Epithelial cell of umbilical artery (primary cell): ENCODE results near the gene CRABP1. TPM values are rescaled to one million over a fixed set of nuclear protein-coding genes. Genes with fewer than 3 reads are reported as not detected.

Source experiments
- total RNA-seq: library from RNA; depleted of rRNA; stranded (reverse); fragments of >200 nt; gene quantifications from 2 replicates; pipeline ENCODE4 v1.2.3, GENCODE V29; 2014

Gene CRABP1
- not detected in 2 replicates for total RNA-seq

GRCh38 chr15:78340231-78341056 lies at the start of gene CRABP1:
Gene CRABP1, plus strand, starts transcription at chr15:78340353. Its CDS starts 76 bp downstream, at chr15:78340429.

GRCh38 chr15:78299101-78299930 lies 40.8 kb upstream of the CRABP1 start, which contains the start of gene SKIC8:
Gene SKIC8, minus strand, starts transcription at chr15:78299609. Its CDS starts 3,923 bp downstream, at chr15:78295686.

Other genes with a start within 250 kb of the CRABP1 start
- not detected in 2 replicates for gene SH2D7, start 247.8 kb upstream of the CRABP1 start, total RNA-seq
- gene CIB2, start 208.9 kb upstream of the CRABP1 start, total RNA-seq = 2.0 and 2.6 TPM in 2 replicates
- gene IDH3A, start 191.0 kb upstream of the CRABP1 start, total RNA-seq = 38.0 and 122 TPM in 2 replicates
- gene ACSBG1, start 105.8 kb upstream of the CRABP1 start, total RNA-seq = under 0.01 TPM in 1 of 2 replicates, not detected in the other
- gene DNAJA4, start 75.8 kb upstream of the CRABP1 start, total RNA-seq = 5.2 and 8.8 TPM in 2 replicates
- 120 and 160 TPM in 2 replicates for gene SKIC8, start 40.7 kb upstream of the CRABP1 start, total RNA-seq
- 25.7 and 31.8 TPM in 2 replicates for gene IREB2, start 97.9 kb downstream of the CRABP1 start, total RNA-seq
- gene HYKK, start 167.2 kb downstream of the CRABP1 start, total RNA-seq = 1.6 and 1.8 TPM in 2 replicates
- gene PSMA4, start 200.1 kb downstream of the CRABP1 start, total RNA-seq = 439 and 498 TPM in 2 replicates
- 6.1 and 9.4 TPM in 2 replicates for gene CHRNA5, start 225.2 kb downstream of the CRABP1 start, total RNA-seq